ENCODE measurements around the gene WDR49.

Gene WDR49

DNA sequence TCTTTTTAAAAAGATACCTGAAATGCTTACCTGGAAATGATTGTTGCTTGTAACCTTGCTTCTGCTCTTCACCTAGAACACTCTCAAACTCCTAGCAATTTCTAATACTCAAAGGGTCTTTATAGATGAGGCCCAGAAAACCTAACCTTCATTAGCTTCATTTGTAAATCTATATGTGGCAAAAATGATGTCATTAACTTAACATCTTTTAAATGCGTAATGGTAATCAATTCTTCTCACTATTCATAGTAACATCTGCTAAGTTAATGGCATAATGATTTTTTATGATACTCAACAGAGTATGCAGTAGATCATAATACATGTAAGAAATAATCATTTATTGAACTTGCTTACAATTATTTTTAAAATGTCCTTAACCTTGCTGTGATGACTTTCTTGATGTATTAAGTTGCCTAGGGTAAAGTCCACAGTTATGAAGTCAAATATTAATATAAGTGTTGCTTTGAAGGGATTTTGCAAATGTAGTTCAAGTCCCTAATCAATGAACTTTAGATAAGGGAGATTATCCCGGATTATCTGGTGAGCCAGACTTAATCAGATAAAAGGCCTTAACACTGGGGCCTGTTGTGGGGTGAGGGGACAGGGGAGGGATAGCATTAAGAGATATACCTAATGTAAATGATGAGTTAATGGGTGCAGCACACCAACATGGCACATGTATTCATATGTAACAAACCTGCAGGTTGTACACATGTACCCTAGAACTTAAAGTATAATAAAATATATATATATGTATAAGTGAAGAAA is 169.8 kb downstream of the WDR49 start:
- no peak for FAIRE-seq

DNA sequence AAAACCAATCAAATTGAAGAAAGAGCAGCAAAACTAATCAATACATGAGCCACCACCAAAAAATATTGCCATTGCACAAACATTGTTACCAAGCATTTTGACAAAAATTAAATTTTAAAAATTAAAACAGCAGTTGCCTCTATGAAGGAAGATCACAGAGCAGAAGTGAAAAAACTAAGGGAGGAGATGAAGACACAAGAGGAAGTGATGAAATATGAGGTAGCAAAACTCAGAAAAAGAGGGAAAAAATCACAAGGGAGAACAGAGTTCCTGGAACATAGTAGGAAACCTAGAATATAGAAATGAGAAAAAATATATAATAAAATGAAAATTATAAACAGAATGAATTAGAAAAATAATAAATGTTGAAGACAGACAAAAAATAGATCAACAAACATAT is 172.6 kb downstream of the WDR49 start:
- no peak for FAIRE-seq

DNA sequence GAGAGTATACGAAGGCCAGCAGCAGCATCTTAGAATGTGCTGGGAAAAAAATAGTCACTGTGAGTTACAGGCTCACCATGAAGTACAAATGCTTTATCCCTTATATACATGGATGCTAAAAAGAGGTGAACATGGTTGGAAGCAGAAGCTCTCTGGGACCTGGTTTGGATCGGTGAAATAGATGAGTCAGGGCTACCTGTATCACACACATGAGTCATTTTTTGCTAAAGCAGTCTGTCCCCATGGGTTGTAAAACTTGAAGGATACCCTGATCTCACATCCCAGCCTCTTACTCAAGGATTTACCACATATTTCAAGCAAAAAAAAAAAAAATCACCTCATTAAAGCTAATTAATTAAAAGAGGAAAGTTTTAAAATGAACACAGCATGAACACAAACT is 173.0 kb downstream of the WDR49 start:
- FAIRE-seq: no peak

DNA sequence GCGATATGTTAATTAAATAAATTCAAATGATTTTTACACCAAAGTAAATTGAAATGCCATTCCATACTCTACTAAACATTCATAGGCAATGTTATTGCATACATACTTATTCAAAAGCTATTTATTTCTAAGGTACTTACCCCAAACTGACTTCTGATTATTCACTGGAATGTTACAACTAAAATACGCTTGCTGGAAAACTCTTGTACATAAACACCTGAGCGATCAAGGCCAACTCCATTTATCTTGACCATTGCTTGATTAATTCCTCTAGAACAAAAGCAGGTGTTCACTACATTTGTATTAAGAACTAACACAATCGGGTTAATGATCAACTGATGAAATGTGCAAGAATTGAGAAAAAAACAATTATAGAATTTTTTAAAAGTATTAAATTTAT is 179.9 kb downstream of the WDR49 start, which contains the start of gene SERPINI2:
Gene SERPINI2 (minus strand): TSS at position 180 of the 400 bp plus-strand sequence. CDS start 2,208 bp downstream, outside the sequence.
- FAIRE-seq: no peak

DNA sequence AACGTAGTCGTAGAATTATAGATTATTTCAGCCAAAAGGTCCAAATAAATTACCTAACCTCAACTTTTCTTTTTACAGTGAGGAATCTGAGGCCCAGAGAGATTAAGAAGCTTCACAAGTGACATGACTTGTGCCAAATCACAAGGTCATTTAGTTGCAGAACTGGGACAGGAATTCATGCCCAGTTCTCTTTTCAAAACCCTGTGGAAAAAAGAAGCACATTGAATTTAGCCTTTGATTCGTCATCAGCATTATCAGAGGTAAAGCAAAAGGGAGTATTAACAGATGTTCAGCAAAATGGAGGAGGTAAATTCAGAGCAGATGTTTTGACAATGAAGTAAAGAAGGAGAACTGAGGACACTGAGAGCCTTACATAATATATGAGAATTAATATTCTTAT is 184.4 kb downstream of the WDR49 start:
- FAIRE-seq: no peak

DNA sequence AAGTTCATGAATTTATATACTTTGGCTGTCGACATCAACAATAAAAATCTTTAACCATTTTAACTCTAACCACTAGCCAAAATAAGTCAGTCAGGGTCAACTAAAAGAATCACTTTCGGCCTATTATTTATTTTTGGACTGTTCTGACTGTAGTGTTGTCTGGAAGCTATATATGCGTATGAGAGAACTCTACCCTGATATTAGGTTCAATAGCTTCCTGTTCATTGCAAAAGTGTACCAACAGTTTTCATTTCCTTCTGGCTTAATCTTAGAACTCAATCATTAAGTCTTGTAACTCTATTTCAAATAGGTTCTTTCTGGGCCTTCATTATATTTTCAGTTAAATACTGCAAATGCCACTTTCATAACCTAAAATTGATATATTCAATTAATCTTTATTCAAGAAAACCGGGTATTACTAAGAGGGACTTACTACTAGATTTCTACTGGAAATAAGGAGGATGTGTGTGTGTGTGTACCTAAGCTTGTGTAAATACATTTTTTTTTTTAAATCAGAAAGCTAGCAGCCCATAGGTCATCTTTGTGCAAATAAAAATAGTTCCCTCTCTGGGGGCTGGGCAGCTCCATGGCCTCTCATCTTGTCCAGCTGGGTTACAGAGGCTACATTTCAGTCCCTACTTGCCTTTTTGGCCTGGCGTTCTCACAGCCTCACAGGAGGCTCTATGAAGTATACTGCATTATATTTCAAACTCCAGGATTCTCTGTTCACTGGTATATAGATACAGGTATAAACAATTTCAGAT is 185.7 kb downstream of the WDR49 start:
- no peak for FAIRE-seq

DNA sequence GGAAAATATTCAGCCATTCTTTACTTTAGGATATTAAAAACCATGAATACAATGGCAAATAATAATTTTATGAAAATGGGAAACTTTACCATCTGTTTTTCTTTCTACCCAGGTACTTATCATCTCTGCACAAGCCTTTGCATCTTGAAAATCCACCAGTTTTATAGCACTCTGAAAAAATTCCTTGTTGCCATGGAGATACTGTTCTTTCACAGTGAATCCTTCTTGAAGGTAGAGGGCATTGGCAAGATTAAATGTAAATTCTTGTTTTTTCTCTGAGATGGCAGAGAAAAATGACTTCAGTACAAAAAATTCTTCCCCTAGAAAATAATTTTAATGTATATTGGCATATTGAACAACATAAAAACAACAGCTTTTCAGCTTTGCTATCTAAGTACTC is 186.8 kb downstream of the WDR49 start:
- FAIRE-seq: no peak

DNA sequence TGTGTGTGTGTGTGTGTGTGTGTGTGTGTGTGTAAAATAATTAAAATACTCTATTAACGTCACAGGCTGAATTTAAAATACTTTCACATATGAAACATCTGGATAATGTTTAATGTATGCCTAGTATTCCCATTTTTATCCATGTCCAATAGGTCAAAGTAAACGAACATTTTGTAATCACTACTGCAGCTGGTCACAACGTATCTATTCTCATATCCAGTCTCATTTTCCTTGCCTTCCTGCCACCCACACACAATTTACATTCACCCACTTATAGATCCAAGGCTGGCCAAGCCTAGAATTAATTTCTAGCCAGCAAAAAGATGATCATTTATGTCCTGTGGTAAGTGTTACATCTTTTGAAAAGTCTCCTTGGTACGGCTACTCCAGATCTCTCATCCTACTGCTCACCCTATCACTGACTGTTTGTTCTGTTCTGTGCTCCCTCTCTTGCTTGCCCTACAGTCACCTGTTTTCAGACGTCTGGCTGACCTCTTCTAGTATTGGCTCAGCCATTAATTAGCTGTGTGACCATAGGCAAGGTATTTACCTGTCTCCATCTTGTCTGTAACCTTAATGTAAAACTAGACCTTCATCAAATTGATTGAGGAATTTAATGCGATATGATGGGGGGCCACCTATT is 197.5 kb downstream of the WDR49 start:
- no peak for FAIRE-seq

DNA sequence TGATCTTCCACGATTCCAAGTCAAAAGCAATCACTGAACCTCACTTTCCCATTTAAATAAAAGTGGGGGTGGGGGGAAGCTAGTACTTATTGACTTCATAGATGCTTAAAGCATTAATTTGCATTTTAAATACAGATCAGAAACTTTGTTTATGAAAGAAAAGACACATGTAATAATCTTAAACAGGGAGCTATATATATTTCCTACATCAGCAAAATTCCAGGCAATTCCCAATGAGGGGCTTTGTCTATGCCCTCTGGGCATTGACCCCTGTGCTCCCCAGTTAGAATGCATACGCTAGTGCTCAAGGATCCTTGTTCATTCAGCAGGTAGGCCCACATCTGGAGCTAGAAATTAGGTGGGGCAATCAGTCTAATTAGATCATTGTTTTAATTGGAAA is 199.9 kb downstream of the WDR49 start:
- FAIRE-seq: no peak

DNA sequence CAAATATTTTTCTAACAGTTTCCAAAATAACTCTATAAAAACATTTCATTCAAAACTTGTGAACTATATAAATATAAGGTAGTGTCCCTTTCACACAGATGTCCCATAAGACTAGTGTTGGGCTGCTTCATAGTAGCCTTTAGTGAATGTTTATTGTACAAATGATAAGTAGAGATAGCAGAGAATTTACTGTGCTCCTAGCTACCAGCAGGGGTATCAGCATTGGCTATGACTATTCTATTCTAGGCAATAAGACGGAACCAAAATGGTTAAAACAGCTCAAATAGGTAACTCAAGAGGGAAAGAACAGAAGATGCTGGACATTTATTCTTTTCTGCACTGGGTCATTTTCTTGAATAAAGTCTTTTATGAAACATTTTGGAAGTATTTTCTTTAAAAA is 202.5 kb downstream of the WDR49 start:
- FAIRE-seq: no peak

DNA sequence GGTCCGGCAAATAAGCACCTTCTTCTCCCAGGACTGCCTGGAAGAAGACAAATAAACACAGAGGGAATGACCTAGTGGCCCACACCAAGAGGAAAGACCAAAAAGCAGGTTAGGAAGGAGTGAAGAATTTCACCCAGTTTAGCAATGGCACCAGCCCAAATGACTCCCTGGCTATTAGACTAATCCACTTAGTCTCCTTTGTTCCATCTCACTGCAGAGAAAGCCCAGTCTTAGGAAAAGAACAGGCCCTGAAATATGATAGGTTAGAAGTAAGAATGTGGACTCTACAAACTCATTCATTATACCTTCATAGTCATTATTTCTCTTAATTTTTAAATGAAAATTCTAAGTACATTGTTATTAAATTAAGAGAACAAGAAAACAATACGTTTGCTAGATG is 203.1 kb downstream of the WDR49 start:
- FAIRE-seq: no peak

DNA sequence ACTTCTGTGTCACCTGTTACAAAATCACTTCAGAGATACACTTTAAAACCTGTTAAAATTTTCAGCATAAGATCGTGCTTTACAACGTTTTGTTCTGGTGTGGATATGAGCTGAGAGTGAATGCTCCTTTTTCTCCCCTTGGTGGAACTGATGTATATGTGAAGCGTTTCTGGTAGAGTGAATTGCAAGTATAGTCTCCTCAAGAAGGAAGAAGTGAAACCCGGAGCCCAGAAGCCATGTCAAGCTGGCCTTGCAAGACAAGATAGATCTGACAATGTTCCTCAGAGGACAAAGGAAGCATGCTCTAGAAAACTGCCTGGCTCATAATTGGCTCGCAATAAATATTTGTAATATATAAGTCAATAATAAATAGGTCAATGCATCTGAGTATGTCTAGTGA is 203.5 kb downstream of the WDR49 start:
- FAIRE-seq: no peak

DNA sequence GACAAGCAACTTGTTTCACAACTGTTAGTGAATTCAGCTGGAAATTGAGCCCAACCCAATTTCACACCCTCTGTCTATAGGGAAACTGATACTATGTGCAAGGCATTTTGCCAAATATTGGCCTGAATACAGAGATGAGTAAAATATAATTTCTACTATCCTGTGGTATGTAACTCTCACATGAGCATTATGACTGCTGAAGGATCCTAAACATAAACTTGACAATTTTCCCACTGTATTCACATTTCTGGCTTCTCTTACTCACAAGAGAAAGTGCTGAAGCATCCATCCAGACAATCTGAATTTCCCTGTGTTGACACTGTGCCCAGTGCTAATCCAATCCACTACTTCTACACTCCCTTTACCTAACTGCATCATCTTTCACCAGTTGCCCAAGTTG is 208.3 kb downstream of the WDR49 start:
- FAIRE-seq: no peak

DNA sequence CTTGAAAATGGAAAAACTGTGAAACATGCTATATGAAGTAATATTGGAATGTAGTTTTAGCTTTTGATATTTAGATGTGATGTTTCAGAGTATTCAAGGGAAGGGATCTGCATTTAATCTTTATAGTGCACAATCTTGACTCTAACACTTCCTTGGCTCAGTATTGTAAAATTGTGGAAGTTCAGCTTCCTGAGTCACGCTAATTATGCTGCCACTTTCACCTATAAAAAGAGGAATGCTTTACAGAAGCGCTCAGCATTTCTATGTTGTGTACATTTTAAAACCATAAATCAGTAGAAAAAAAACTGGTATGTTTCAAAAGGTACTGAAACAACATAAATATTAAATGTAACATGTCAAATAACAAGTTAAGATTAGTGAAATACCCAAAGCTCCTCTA is 212.5 kb downstream of the WDR49 start:
- FAIRE-seq: no peak

DNA sequence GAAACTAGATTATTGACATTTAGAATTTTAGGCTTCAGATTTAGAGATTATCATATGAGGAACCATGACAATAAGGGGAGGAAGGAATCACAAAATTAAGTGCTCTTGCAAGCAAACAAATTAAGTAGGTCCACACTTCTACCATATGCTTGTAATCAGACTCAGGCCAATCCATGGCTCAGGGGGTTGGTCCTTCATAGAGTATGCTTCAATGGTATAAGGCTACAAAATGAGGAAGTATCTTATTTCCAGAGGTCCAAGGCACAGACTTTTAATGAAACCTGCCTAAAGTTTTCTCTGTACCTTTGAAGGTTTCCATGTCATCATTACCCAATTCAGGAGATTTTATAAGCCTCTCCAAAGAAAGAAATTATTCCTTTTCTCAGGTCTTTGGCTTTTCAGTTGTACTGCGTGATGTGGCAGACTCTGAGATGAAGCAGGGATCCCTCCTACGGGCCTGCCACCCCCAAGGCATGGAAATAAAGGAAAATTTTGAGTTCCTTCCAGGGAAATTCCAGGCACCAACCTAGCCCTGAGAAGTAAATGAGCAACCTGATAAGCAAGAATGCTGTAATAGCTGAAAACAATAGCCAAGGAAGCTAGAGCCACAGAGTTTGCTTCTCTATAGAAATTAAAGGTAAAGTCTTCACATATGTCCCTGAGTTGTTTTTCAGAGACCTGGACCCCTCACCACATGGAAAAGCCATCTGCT is 216.2 kb downstream of the WDR49 start:
- no peak for FAIRE-seq

Measured in colon (tissue), 2 donors.